CD14-positive monocyte (primary cell): ENCODE results near the gene LRRC75B. TPM values are rescaled to one million over a fixed set of nuclear protein-coding genes. Genes with fewer than 3 reads are reported as not detected.

Experiments
- DNase-seq, 3 donors: peaks; one replicate each; pipeline ENCODE4 v3.0.0-alpha.2; 2011 to 2022
- H2AFZ ChIP-seq: 2 replicates; pipeline ENCODE4 v1.6.0; 2012; ENCODE audit warnings: mild to moderate bottlenecking, low read depth, low read length, inconsistent platforms; ENCODE audit not compliant: insufficient read depth, poor library complexity, severe bottlenecking
- H3K27ac ChIP-seq, 2 donors: 1 replicate in 1 of 2; 2 replicates in 1 of 2; pipeline ENCODE4 v1.5.1; 2012 to 2013; ENCODE audit warnings: low read length in 2 of 2, control low read depth in 1 of 2, inconsistent platforms in 1 of 2, low read depth in 1 of 2, mild to moderate bottlenecking in 1 of 2
- H3K27me3 ChIP-seq, 2 donors: one replicate each; pipeline versions ENCODE4 v1.6.0 to v1.6.1; 2011 to 2013; ENCODE audit warnings: low read length in 2 of 2; ENCODE audit not compliant: control insufficient read depth in 2 of 2, insufficient read depth in 2 of 2
- H3K36me3 ChIP-seq, 2 donors: replicated peaks in 1 of 2; 1 replicate in 1 of 2; 2 replicates in 1 of 2; pipeline versions ENCODE4 v1.5.1 to v1.6.1; 2012 to 2013; ENCODE audit warnings: low read length in 2 of 2, control low read depth in 1 of 2, inconsistent platforms in 1 of 2, mild to moderate bottlenecking in 1 of 2; ENCODE audit not compliant: insufficient read depth in 2 of 2, control insufficient read depth in 1 of 2
- H3K4me1 ChIP-seq, 2 donors: 1 replicate in 1 of 2; 2 replicates in 1 of 2; pipeline versions ENCODE4 v1.5.1 to v1.6.1; 2012 to 2013; ENCODE audit warnings: low read length in 2 of 2, control low read depth in 1 of 2, inconsistent platforms in 1 of 2, mild to moderate bottlenecking in 1 of 2, moderate library complexity in 1 of 2; ENCODE audit not compliant: insufficient read depth in 2 of 2, control insufficient read depth in 1 of 2
- H3K4me2 ChIP-seq: replicated peaks from 2 replicates; pipeline ENCODE3; 2012; ENCODE audit warnings: low read length, moderate library complexity, mild to moderate bottlenecking; ENCODE audit not compliant: poor library complexity, severe bottlenecking; ENCODE audit errors: extremely low read depth
- H3K4me3 ChIP-seq, 3 experiments: fragments of 200-600 bp in 1 of 3; sonication (generic) in 1 of 3; replicated peaks in 1 of 3; 1 replicate in 2 of 3; 2 replicates in 1 of 3; pipeline ENCODE4 v1.5.1; 2011 to 2013; ENCODE audit warnings: low read length in 3 of 3, mild to moderate bottlenecking in 3 of 3, control low read depth in 2 of 3, low read depth in 2 of 3, inconsistent platforms in 1 of 3, moderate library complexity in 1 of 3
- H3K79me2 ChIP-seq: 2 replicates; pipeline ENCODE4 v1.6.0; 2012; ENCODE audit warnings: mild to moderate bottlenecking, control low read depth, inconsistent platforms, low read length, moderate library complexity; ENCODE audit not compliant: insufficient read depth
- H3K9ac ChIP-seq: 2 replicates; pipeline ENCODE4 v1.6.0; 2017; ENCODE audit warnings: low read length, mild to moderate bottlenecking; ENCODE audit not compliant: insufficient read depth, poor library complexity, severe bottlenecking
- H3K9me3 ChIP-seq, 2 donors: replicated peaks in 1 of 2; 1 replicate in 1 of 2; 2 replicates in 1 of 2; pipeline versions ENCODE4 v1.5.1 to v1.6.1; 2012 to 2013; ENCODE audit warnings: low read length in 2 of 2, control low read depth in 1 of 2; ENCODE audit not compliant: control insufficient read depth in 1 of 2, insufficient read depth in 1 of 2
- H4K20me1 ChIP-seq: 2 replicates; pipeline ENCODE4 v1.6.0; 2012; ENCODE audit warnings: mild to moderate bottlenecking, low read length, control low read depth, moderate library complexity; ENCODE audit not compliant: insufficient read depth
- H3K27ac Mint-ChIP-seq, 7 donors: one replicate each; pipeline ENCODE4 v1.8.0; 2020; ENCODE audit warnings: mild to moderate bottlenecking in 7 of 7, mixed read lengths in 7 of 7, moderate library complexity in 6 of 7, inconsistent platforms in 2 of 7
- H3K27me3 Mint-ChIP-seq, 3 donors: one replicate each; pipeline ENCODE4 v1.8.0; 2021 to 2022; ENCODE audit warnings: low read depth in 3 of 3, mild to moderate bottlenecking in 3 of 3, mixed read lengths in 3 of 3, moderate library complexity in 3 of 3, inconsistent platforms in 1 of 3
- H3K36me3 Mint-ChIP-seq, 2 donors: one replicate each; pipeline ENCODE4 v1.8.0; 2020; ENCODE audit warnings: mixed read lengths in 2 of 2, inconsistent platforms in 1 of 2, mild to moderate bottlenecking in 1 of 2
- H3K4me1 Mint-ChIP-seq: one replicate; pipeline ENCODE4 v1.8.0; 2020; ENCODE audit warnings: mild to moderate bottlenecking, mixed read lengths
- H3K4me3 Mint-ChIP-seq, 2 donors: one replicate each; pipeline ENCODE4 v1.8.0; 2020; ENCODE audit warnings: mild to moderate bottlenecking in 2 of 2, mixed read lengths in 2 of 2, moderate library complexity in 1 of 2
- H3K9me3 Mint-ChIP-seq, 7 donors: one replicate each; pipeline ENCODE4 v1.8.0; 2020 to 2022; ENCODE audit warnings: mixed read lengths in 7 of 7, mild to moderate bottlenecking in 6 of 7, moderate library complexity in 6 of 7, inconsistent platforms in 2 of 7
- CTCF ChIP-seq: fragments of 200-600 bp; IDR thresholded peaks from one replicate; pipeline ENCODE4 v1.8.0; 2022; ENCODE audit warnings: antibody characterized with exemption, mild to moderate bottlenecking
- WGBS: methylation state at CpG from one replicate; pipeline ENCODE4 v1.1.5; 2013; ENCODE audit warnings: missing lambda C conversion rate; ENCODE audit not compliant: insufficient coverage; 5-methylcytosine and 5-hydroxymethylcytosine counted together
- intact Hi-C, 2 donors: fragments of 100-400 bp; cut with micrococcal nuclease; formaldehyde crosslinking; loops; one replicate each; pipeline versions ENCODE4 v1.15.0 to v1.15.1; 2023
- polyA plus RNA-seq, 3 donors: library from polyadenylated mRNA; depleted of rRNA in 1 of 3; unstranded in 2 of 3; stranded (reverse) in 1 of 3; fragments of 300-500 nt in 2 of 3; fragments of >200 nt in 1 of 3; fragmentation: Illumina TruSeq in 2 of 3; gene quantifications; 1 replicate in 2 of 3; 2 replicates in 1 of 3; pipeline ENCODE4 v1.2.3, GENCODE V29; 2012 to 2021

The LRRC75B gene
- polyA plus RNA-seq, 3 donors = 0.20 to 5.2 (median 0.53) TPM

- Histone ChIP-seq H4K20me1 (no peaks in the 10 kb centered on the region), H3K4me2 (no peak overlapping the region), H3K9me3 (no peaks in the 10 kb centered on the region), H3K79me2 (no peaks in the 10 kb centered on the region), H3K27me3 (no peaks in the 10 kb centered on the region), H2AFZ (no peak overlapping the region), H3K36me3 (no peaks in the 10 kb centered on the region), H3K27ac (no peak overlapping the region), H3K4me1 (peaks cover 8 to 18% of the 10 kb centered on the region in 2 donors), H3K9ac (no peak overlapping the region), H3K4me3 (no peak overlapping the region)
- Mint-ChIP-seq H3K27me3 (peaks cover 1 to 7% (median 2%) of the 10 kb centered on the region in 3 donors), H3K4me1 (peaks cover 14% of the 10 kb centered on the region), H3K9me3 (no peaks in the 10 kb centered on the region), H3K36me3 (no peaks in the 10 kb centered on the region), H3K27ac (no peak overlapping the region), H3K4me3 (no peak overlapping the region)
- no peak for TF ChIP-seq CTCF
- no peak for DNase-seq
- intact Hi-C loops = no loop called here
- 80% methylated on average over 2 of the region's 4 CpGs for WGBS
Observed at GRCh38 chr22:24595863-24596262, 3.0 kb upstream of the LRRC75B start.

GRCh38 chr22:24595228-24595627 lies 2.4 kb upstream of the LRRC75B start:
- Histone ChIP-seq H2AFZ (no peak overlapping the region), H3K9me3 (no peaks in the 10 kb centered on the region), H3K36me3 (no peaks in the 10 kb centered on the region), H4K20me1 (no peaks in the 10 kb centered on the region), H3K4me1 (peaks cover 8 to 15% of the 10 kb centered on the region in 2 donors), H3K4me2 (no peak overlapping the region), H3K79me2 (no peaks in the 10 kb centered on the region), H3K27me3 (no peaks in the 10 kb centered on the region), H3K9ac (no peak overlapping the region), H3K4me3 (no peak overlapping the region), H3K27ac (no peak overlapping the region)
- Mint-ChIP-seq H3K4me1 (peaks cover 11% of the 10 kb centered on the region), H3K4me3 (no peak overlapping the region), H3K9me3 (no peaks in the 10 kb centered on the region), H3K36me3 (no peaks in the 10 kb centered on the region), H3K27ac (no peak overlapping the region), H3K27me3 (peaks cover 1 to 7% (median 2%) of the 10 kb centered on the region in 3 donors)
- WGBS = 96% methylated on average over 6 of the region's 6 CpGs
- intact Hi-C loops = no loop called here
- no peak for TF ChIP-seq CTCF
- DNase-seq = no peak
